Left lung (tissue), 10 donors: ENCODE data around the gene RPS19BP1. TPM values are rescaled to one million over a fixed set of nuclear protein-coding genes. Genes with fewer than 3 reads are reported as not detected.

Source experiments
- ATAC-seq: fragments of 200-7000 bp; cut with Tn5 transposase; one replicate; pipeline ENCODE4 v1.9.1; 2020; ENCODE audit warnings: moderate library complexity
- DNase-seq, 4 donors: peaks; one replicate each; pipeline ENCODE4 v3.0.0-alpha.2; 2013 to 2020
- H3K27ac ChIP-seq, 2 donors: fragments of 200-600 bp; sonication (generic) in 1 of 2; one replicate each; pipeline versions ENCODE4 v1.5.0 to v1.8.0; 2020 to 2021
- H3K27me3 ChIP-seq, 2 donors: fragments of 200-600 bp; sonication (generic) in 1 of 2; one replicate each; pipeline versions ENCODE4 v1.5.0 to v1.8.0; 2020 to 2021
- H3K36me3 ChIP-seq, 2 donors: fragments of 200-600 bp; sonication (generic) in 1 of 2; one replicate each; pipeline versions ENCODE4 v1.5.0 to v1.8.0; 2020 to 2021
- H3K4me1 ChIP-seq, 2 donors: fragments of 200-600 bp; one replicate each; pipeline ENCODE4 v1.8.0; 2021
- H3K4me3 ChIP-seq, 2 donors: fragments of 200-600 bp; sonication (generic) in 1 of 2; one replicate each; pipeline versions ENCODE4 v1.5.0 to v1.8.0; 2020 to 2021; ENCODE audit warnings: mild to moderate bottlenecking in 1 of 2
- H3K9me3 ChIP-seq, 2 donors: fragments of 200-600 bp; sonication (generic) in 1 of 2; one replicate each; pipeline versions ENCODE4 v1.5.0 to v1.8.0; 2020 to 2021
- intact Hi-C, 2 donors: fragments of 100-400 bp; cut with DNase I; formaldehyde crosslinking; loops; one replicate each; pipeline versions ENCODE4 v1.11.2 to v1.14.2; 2022
- polyA plus RNA-seq, 6 donors: library from polyadenylated mRNA; unstranded; fragments of 120-200 nt; gene quantifications; one replicate each; pipeline ENCODE4 v1.2.1, GENCODE V29; 2013; ENCODE audit not compliant: insufficient read length in 6 of 6
- total RNA-seq, 2 donors: library from RNA; stranded (reverse); fragmentation: NEBNext Ultra II Directional; extraction: Animal tissue kit (Norgen Biotek cat#: 25700); gene quantifications; one replicate each; pipeline ENCODE4 v1.2.1, GENCODE V29; 2021
- TF ChIP-seq, protein P1 (sequence below), 2 donors: fragments of 200-600 bp; sonication (generic) in 1 of 2; IDR thresholded peaks; one replicate each; pipeline versions ENCODE4 v1.5.0 to v1.8.0; 2021; ENCODE audit warnings: antibody characterized with exemption in 2 of 2
- donor health status: DM: no; HTN: yes; CAD: no.
- donor health status: DM: no; HTN: no; CAD: no.

Gene RPS19BP1
- total and polyA plus RNA-seq, 8 donors = 42.3 to 88.4 (median 51.8) TPM

DNA sequence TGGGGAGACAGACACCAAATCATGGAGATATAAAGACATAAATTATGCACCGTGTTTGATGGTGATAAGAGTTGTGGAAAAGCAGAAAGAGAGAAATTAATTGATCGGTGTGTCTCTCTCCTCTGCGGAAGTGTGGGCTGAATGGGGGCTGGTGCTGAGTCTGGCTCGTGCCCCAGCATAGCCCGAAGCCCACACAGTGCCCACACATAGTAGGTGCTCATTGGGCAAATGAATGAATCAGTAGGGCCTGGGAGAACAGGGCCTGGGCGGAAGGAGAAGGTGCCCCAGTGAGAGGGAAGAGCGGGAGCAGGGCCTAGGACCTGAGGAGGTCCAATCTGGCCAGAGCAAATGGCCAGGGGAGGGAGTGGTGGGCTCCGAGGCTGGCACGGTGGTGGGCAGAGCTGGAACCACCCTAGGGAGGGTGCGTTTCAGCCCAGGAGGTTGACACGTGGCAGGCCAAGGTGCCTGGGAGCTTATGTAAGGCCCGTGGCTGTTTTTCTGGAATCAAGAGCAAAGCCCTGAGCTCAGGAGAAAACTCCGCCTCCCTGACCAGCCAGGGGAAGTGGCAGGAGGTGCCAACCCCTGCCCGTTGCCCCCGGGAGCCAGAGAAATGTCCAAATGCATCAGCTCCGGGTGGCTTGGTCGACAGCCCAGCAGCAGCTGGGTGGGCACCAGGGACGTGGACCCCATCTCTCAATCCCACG lies 35.9 kb upstream of the RPS19BP1 start:
- ATAC-seq = no peak
- peaks cover 0 to 40% of the 10 kb centered on the region in 2 donors for H3K27me3 ChIP-seq
- intact Hi-C loops = no loop called here

DNA sequence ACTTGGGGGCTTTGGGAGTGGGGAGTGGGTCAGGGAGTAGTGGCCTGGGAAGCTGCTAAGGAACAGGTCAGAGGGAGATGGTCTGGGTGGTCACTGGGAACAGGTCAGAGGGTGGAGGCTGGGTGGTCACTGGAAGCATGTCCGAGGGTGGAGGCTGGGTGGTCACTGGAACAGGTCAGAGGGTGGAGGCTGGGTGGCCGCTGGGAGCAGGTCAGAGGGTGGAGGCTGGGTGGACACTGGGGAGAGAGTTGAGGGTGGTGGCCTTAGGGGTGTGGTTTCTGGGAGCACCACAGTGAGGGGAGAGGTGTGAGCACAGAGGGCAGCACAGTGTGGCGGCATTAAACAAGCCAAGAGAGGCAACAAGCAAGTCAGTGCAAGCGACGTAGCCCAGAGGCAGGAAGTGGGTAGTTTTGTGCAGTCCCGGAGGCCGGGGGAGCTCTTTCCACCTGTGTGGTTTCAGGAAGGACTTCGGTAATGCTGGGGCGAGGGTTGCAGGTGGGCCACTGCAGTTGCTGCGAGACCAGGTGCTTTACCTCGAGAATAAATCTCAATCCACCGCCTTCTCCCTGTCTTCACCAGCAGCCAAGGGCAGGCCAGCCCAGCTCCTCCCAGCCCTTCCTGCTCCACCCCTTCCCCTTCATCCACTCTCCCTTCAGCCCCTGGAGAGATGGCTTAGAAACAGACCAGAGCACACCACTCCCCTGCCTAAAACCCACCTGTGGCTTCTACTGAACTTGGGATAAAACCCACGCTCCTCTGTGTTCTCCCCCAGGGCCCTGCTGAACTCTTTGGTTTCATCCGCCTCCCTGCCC lies 34.8 kb upstream of the RPS19BP1 start:
- H3K9me3 ChIP-seq = no peaks in the 10 kb centered on the region
- ATAC-seq (no peak), DNase-seq (no peak)
- H3K27ac ChIP-seq = no peak overlapping the region
- TF ChIP-seq, protein P1, sequence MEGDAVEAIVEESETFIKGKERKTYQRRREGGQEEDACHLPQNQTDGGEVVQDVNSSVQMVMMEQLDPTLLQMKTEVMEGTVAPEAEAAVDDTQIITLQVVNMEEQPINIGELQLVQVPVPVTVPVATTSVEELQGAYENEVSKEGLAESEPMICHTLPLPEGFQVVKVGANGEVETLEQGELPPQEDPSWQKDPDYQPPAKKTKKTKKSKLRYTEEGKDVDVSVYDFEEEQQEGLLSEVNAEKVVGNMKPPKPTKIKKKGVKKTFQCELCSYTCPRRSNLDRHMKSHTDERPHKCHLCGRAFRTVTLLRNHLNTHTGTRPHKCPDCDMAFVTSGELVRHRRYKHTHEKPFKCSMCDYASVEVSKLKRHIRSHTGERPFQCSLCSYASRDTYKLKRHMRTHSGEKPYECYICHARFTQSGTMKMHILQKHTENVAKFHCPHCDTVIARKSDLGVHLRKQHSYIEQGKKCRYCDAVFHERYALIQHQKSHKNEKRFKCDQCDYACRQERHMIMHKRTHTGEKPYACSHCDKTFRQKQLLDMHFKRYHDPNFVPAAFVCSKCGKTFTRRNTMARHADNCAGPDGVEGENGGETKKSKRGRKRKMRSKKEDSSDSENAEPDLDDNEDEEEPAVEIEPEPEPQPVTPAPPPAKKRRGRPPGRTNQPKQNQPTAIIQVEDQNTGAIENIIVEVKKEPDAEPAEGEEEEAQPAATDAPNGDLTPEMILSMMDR (IDR thresholded peaks at IDR 0.05) = no peak
- intact Hi-C loops = no loop called here
- H3K4me1 ChIP-seq = no peaks in the 10 kb centered on the region
- peaks cover 0 to 42% of the 10 kb centered on the region in 2 donors for H3K27me3 ChIP-seq
- H3K4me3 ChIP-seq = no peak overlapping the region
- H3K36me3 ChIP-seq = no peaks in the 10 kb centered on the region

More for the DNA sequence above, 35.9 kb upstream of the RPS19BP1 start:
- Histone ChIP-seq H3K4me3 (no peak overlapping the region), H3K4me1 (no peaks in the 10 kb centered on the region), H3K9me3 (no peaks in the 10 kb centered on the region), H3K36me3 (no peaks in the 10 kb centered on the region), H3K27ac (no peak overlapping the region)
- DNase-seq = no peak
- TF ChIP-seq, protein P1 (IDR thresholded peaks at IDR 0.05) = no peak

- Histone ChIP-seq H3K27ac (no peak overlapping the region), H3K27me3 (peaks cover 0 to 45% of the 10 kb centered on the region in 2 donors), H3K36me3 (no peaks in the 10 kb centered on the region), H3K4me1 (no peaks in the 10 kb centered on the region), H3K9me3 (no peaks in the 10 kb centered on the region), H3K4me3 (no peak overlapping the region)
- no peak for ATAC-seq
- no peak for DNase-seq
- TF ChIP-seq, protein P1 (IDR thresholded peaks at IDR 0.05) = no peak
- intact Hi-C loops = no loop called here
These were observed 32.9 kb upstream of the RPS19BP1 start for GRCh38 chr22:39565414-39565944.

- TF ChIP-seq, protein P1 (IDR thresholded peaks at IDR 0.05) = no peak
- Histone ChIP-seq H3K27me3 (peaks cover 0 to 57% of the 10 kb centered on the region in 2 donors), H3K27ac (no peak overlapping the region), H3K4me1 (no peaks in the 10 kb centered on the region), H3K36me3 (no peaks in the 10 kb centered on the region), H3K4me3 (no peak overlapping the region), H3K9me3 (no peaks in the 10 kb centered on the region)
- DNase-seq (no peak), ATAC-seq (no peak)
- intact Hi-C loops = no loop called here
These were observed 31.3 kb upstream of the RPS19BP1 start for GRCh38 chr22:39563571-39564428.
